G401 (cell line): ENCODE data around the gene PI16. TPM values are rescaled to one million over a fixed set of nuclear protein-coding genes. Genes with fewer than 3 reads are reported as not detected.
"Not testable (repeated sequence)": the region's sequence is repeated elsewhere in the genome, so short reads cannot be mapped to it uniquely, and the experiment has no call there.

Experiments used
- DNase-seq: peaks from one replicate; pipeline ENCODE4 v3.0.0-alpha.2; 2015; ENCODE audit warnings: low spot score
- in situ Hi-C: cut with HindIII; loops from 2 replicates; pipeline ENCODE4 v1.10.0; 2016; ENCODE audit warnings: low sequenced_read_pairs, mixed read lengths
- total RNA-seq: library from RNA; depleted of rRNA; stranded (reverse); fragments of >200 nt; shearing (Covaris generic); gene quantifications from 2 replicates; pipeline ENCODE4 v1.2.3, GENCODE V29; 2014

PI16 gene
- total RNA-seq, 1 experiment from 2014 or later: not detected

GRCh38 chr6:36927691-36928546, 26.6 kb upstream of the PI16 start:
- DNase-seq: peak; percentile 16
- in situ Hi-C loops: no loop called here

GRCh38 chr6:36928547-36928918, 26.0 kb upstream of the PI16 start:
- in situ Hi-C loops: no loop called here
- no peak for DNase-seq

GRCh38 chr6:36929152-36929551, 25.4 kb upstream of the PI16 start:
- in situ Hi-C loops: no loop called here
- DNase-seq: no peak

- no peak for DNase-seq
- in situ Hi-C loops: no loop called here
These were observed 24.9 kb upstream of the PI16 start for GRCh38 chr6:36929607-36930006.

- in situ Hi-C loops: no loop called here
These were observed 24.1 kb upstream of the PI16 start for GRCh38 chr6:36930483-36930882.

GRCh38 chr6:36933102-36933501, 21.4 kb upstream of the PI16 start:
- in situ Hi-C loops: no loop called here
- DNase-seq: no peak

More at GRCh38 chr6:36930483-36930882, 24.1 kb upstream of the PI16 start:
- DNase-seq: no peak

GRCh38 chr6:36933519-36933918, 21.0 kb upstream of the PI16 start:
- in situ Hi-C loops: no loop called here
- DNase-seq: no peak

- DNase-seq: no peak
- in situ Hi-C loops: no loop called here
These were observed 19.6 kb upstream of the PI16 start for GRCh38 chr6:36934901-36935300.

GRCh38 chr6:36936824-36937223, 17.7 kb upstream of the PI16 start:
- no peak for DNase-seq
- in situ Hi-C loops: no loop called here

GRCh38 chr6:36937896-36938295, 16.6 kb upstream of the PI16 start:
- no peak for DNase-seq
- in situ Hi-C loops: no loop called here

GRCh38 chr6:36938536-36938935, 16.0 kb upstream of the PI16 start:
- no peak for DNase-seq
- in situ Hi-C loops: no loop called here

- DNase-seq, in situ Hi-C loops: not testable (repeated sequence)
These were observed 15.5 kb upstream of the PI16 start for GRCh38 chr6:36939005-36939404.

- DNase-seq: no peak
These were observed 14.5 kb upstream of the PI16 start for GRCh38 chr6:36940027-36940426.

GRCh38 chr6:36941561-36941960, 13.0 kb upstream of the PI16 start:
- DNase-seq, in situ Hi-C loops: not testable (repeated sequence)

More at GRCh38 chr6:36940027-36940426, 14.5 kb upstream of the PI16 start:
- in situ Hi-C loops: no loop called here

GRCh38 chr6:36942329-36942728, 12.2 kb upstream of the PI16 start:
- DNase-seq, in situ Hi-C loops: not testable (repeated sequence)

- in situ Hi-C loops: no loop called here
These were observed 9.9 kb upstream of the PI16 start for GRCh38 chr6:36944650-36945049.

GRCh38 chr6:36945301-36945700, 9.2 kb upstream of the PI16 start:
- in situ Hi-C loops: no loop called here

More at GRCh38 chr6:36944650-36945049, 9.9 kb upstream of the PI16 start:
- DNase-seq: no peak

GRCh38 chr6:36946526-36946925, 8.0 kb upstream of the PI16 start:
- in situ Hi-C loops: no loop called here
- DNase-seq: no peak

More at GRCh38 chr6:36945301-36945700, 9.2 kb upstream of the PI16 start:
- no peak for DNase-seq

- DNase-seq: no peak
- in situ Hi-C loops: no loop called here
These were observed 6.8 kb upstream of the PI16 start for GRCh38 chr6:36947570-36948351.

- DNase-seq, in situ Hi-C loops: not testable (repeated sequence)
These were observed 5.5 kb upstream of the PI16 start for GRCh38 chr6:36949076-36949475.
